MM.1S (cell line): Measurements from ENCODE around the gene PUS1.

Source experiments
- EZH2 ChIP-seq: fragments of 300-600 bp; sonication (generic); optimal IDR thresholded peaks from 2 replicates; pipeline ENCODE3; 2017; ENCODE audit warnings: low read depth, mild to moderate bottlenecking, antibody characterized with exemption, low read length, mixed read lengths
- EZH2phosphoT487 ChIP-seq: fragments of 300-600 bp; sonication (generic); IDR thresholded peaks from 2 replicates; pipeline ENCODE4 v1.6.1; 2018; ENCODE audit warnings: antibody characterized with exemption, low read length
- TF ChIP-seq, protein P1 (sequence below): fragments of 300-600 bp; sonication (generic); IDR thresholded peaks from 2 replicates; pipeline ENCODE4 v1.5.1; 2016; ENCODE audit warnings: antibody characterized with exemption, low read length, mixed read lengths

- TF ChIP-seq, protein P1, sequence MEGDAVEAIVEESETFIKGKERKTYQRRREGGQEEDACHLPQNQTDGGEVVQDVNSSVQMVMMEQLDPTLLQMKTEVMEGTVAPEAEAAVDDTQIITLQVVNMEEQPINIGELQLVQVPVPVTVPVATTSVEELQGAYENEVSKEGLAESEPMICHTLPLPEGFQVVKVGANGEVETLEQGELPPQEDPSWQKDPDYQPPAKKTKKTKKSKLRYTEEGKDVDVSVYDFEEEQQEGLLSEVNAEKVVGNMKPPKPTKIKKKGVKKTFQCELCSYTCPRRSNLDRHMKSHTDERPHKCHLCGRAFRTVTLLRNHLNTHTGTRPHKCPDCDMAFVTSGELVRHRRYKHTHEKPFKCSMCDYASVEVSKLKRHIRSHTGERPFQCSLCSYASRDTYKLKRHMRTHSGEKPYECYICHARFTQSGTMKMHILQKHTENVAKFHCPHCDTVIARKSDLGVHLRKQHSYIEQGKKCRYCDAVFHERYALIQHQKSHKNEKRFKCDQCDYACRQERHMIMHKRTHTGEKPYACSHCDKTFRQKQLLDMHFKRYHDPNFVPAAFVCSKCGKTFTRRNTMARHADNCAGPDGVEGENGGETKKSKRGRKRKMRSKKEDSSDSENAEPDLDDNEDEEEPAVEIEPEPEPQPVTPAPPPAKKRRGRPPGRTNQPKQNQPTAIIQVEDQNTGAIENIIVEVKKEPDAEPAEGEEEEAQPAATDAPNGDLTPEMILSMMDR, result no peak
- TF ChIP-seq EZH2 (no peak), EZH2phosphoT487 (no peak)
Observed at GRCh38 chr12:131894981-131895639, 34.0 kb upstream of the PUS1 start.
